Mesothelial cell of epicardium (in vitro differentiated cells): ENCODE results near the gene CYB5RL. TPM values are rescaled to one million over a fixed set of nuclear protein-coding genes. Genes with fewer than 3 reads are reported as not detected.
A peak's percentile ranks its signal among the peaks of the same experiment; 100 is the strongest.

ENCODE experiments used
- DNase-seq, 2 experiments: peaks; one replicate each; pipeline ENCODE4 v3.0.0; 2021; ENCODE audit warnings: low spot score in 2 of 2; ENCODE audit not compliant: unreplicated experiment in 2 of 2
- H3K27ac Mint-ChIP-seq: 2 replicates; pipeline ENCODE4 v1.8.0; 2021; ENCODE audit warnings: mixed read lengths
- H3K27me3 Mint-ChIP-seq: 2 replicates; pipeline ENCODE4 v1.8.0; 2021; ENCODE audit warnings: low read depth, mixed read lengths
- H3K36me3 Mint-ChIP-seq: 2 replicates; pipeline ENCODE4 v1.8.0; 2021; ENCODE audit warnings: mixed read lengths
- H3K4me1 Mint-ChIP-seq: 2 replicates; pipeline ENCODE4 v1.8.0; 2021; ENCODE audit warnings: mixed read lengths
- H3K4me3 Mint-ChIP-seq: 2 replicates; pipeline ENCODE4 v1.8.0; 2021; ENCODE audit warnings: mild to moderate bottlenecking, moderate library complexity, mixed read lengths
- H3K9me3 Mint-ChIP-seq: 2 replicates; pipeline ENCODE4 v1.8.0; 2021; ENCODE audit warnings: mixed read lengths
- CTCF ChIP-seq: fragments of 200-600 bp; sonication (generic); IDR thresholded peaks from one replicate; pipeline ENCODE4 v1.5.0; 2021; ENCODE audit warnings: antibody characterized with exemption; ENCODE audit not compliant: unreplicated experiment
- total RNA-seq: library from RNA; stranded (reverse); gene quantifications from 3 replicates; pipeline ENCODE4 v1.2.1, GENCODE V29; 2021

Gene CYB5RL
- total RNA-seq, 1 donor from 2014 or later: 8.5 TPM

GRCh38 chr1:54244655-54245054 lies 44.8 kb upstream of the CYB5RL start:
- DNase-seq: no peak
- Mint-ChIP-seq H3K4me1 (no peaks in the 10 kb centered on the region), H3K27ac (peak overlapping the region; percentile 11), H3K9me3 (no peaks in the 10 kb centered on the region), H3K4me3 (no peak overlapping the region), H3K27me3 (no peaks in the 10 kb centered on the region), H3K36me3 (peaks cover 25% of the 10 kb centered on the region)
- no peak for TF ChIP-seq CTCF

GRCh38 chr1:54243022-54243421 lies 43.2 kb upstream of the CYB5RL start:
- DNase-seq: no peak
- peaks cover 32% of the 10 kb centered on the region for H3K36me3 Mint-ChIP-seq
- H3K9me3 Mint-ChIP-seq: no peaks in the 10 kb centered on the region
- peak overlapping the region; percentile 59 for H3K27ac Mint-ChIP-seq
- H3K27me3 Mint-ChIP-seq: no peaks in the 10 kb centered on the region
- H3K4me1 Mint-ChIP-seq: no peaks in the 10 kb centered on the region
- no peak for TF ChIP-seq CTCF
- no peak overlapping the region for H3K4me3 Mint-ChIP-seq

- H3K4me1 Mint-ChIP-seq: no peaks in the 10 kb centered on the region
- no peak overlapping the region for H3K27ac Mint-ChIP-seq
- no peak overlapping the region for H3K4me3 Mint-ChIP-seq
- TF ChIP-seq CTCF: no peak
- H3K27me3 Mint-ChIP-seq: no peaks in the 10 kb centered on the region
- DNase-seq: no peak
- H3K9me3 Mint-ChIP-seq: no peaks in the 10 kb centered on the region
- H3K36me3 Mint-ChIP-seq: peaks cover 44% of the 10 kb centered on the region
Measured at GRCh38 chr1:54241364-54241763, 41.5 kb upstream of the CYB5RL start.

- Mint-ChIP-seq H3K4me1 (no peaks in the 10 kb centered on the region), H3K27ac (no peak overlapping the region), H3K27me3 (no peaks in the 10 kb centered on the region), H3K9me3 (no peaks in the 10 kb centered on the region), H3K4me3 (no peak overlapping the region), H3K36me3 (peaks cover 45% of the 10 kb centered on the region)
- no peak for TF ChIP-seq CTCF
- DNase-seq: no peak
Measured at GRCh38 chr1:54240741-54241335, 41.0 kb upstream of the CYB5RL start.

- Mint-ChIP-seq H3K36me3 (peaks cover 48% of the 10 kb centered on the region), H3K27me3 (no peaks in the 10 kb centered on the region), H3K9me3 (no peaks in the 10 kb centered on the region), H3K4me1 (no peaks in the 10 kb centered on the region), H3K27ac (no peak overlapping the region), H3K4me3 (no peak overlapping the region)
- DNase-seq: no peak
- no peak for TF ChIP-seq CTCF
Measured at GRCh38 chr1:54239631-54240031, 39.8 kb upstream of the CYB5RL start.

- DNase-seq: no peak
- Mint-ChIP-seq H3K4me1 (no peaks in the 10 kb centered on the region), H3K9me3 (no peaks in the 10 kb centered on the region), H3K27ac (no peak overlapping the region), H3K36me3 (peaks cover 50% of the 10 kb centered on the region), H3K4me3 (no peak overlapping the region), H3K27me3 (no peaks in the 10 kb centered on the region)
- no peak for TF ChIP-seq CTCF
Measured at GRCh38 chr1:54239035-54239383, 39.2 kb upstream of the CYB5RL start.
